GM12878 (cell line): ENCODE results near the gene CAPN2. TPM values are rescaled to one million over a fixed set of nuclear protein-coding genes. Genes with fewer than 3 reads are reported as not detected.

Experiments
- ATAC-seq: fragments of 200-7000 bp; cut with Tn5 transposase; 3 replicates; pipeline ENCODE4 v1.9.1; 2020; ENCODE audit warnings: mild to moderate bottlenecking, moderate library complexity
- BruUV-seq: library from RNA; stranded (reverse); fragments of 400-500 nt; replicated peaks from 2 replicates; lab custom pipeline; 2021; lab: Mats Ljungman, UMichigan
- CTCF ChIA-PET: fragments of 300-600 bp; sonication (Branson Sonifier 250); formaldehyde crosslinking; extraction: SDS; loops from one replicate; lab custom pipeline; 2021; ENCODE audit warnings: inconsistent platforms; lab: Yijun Ruan, JAX
- POLR2A ChIA-PET: fragments of 350-600 bp; formaldehyde crosslinking; extraction: SDS; loops from one replicate; lab custom pipeline; 2021; ENCODE audit warnings: inconsistent platforms; lab: Charles Lee
- RAD21 ChIA-PET: fragments of 300-600 bp; sonication (Branson Sonifier 250); formaldehyde crosslinking; loops from one replicate; lab custom pipeline; 2023; ENCODE audit warnings: antibody characterized with exemption; ENCODE audit not compliant: unreplicated experiment; lab: Charles Lee
- SMC1A ChIA-PET: fragments of 300-600 bp; sonication (Branson Sonifier 250); formaldehyde crosslinking; loops from one replicate; lab custom pipeline; 2023; ENCODE audit not compliant: unreplicated experiment, uncharacterized antibody; lab: Charles Lee
- DNase-seq: peaks from one replicate; pipeline ENCODE4 v3.0.0-alpha.2; 2011; ENCODE audit warnings: low read depth, low spot score
- FAIRE-seq: peaks from 3 replicates; lab custom pipeline; 2011; peaks lifted over from hg19 to GRCh38; lab: Jason Lieb, UNC
- H2AFZ ChIP-seq: 2 replicates; pipeline ENCODE4 v1.6.0; 2011; ENCODE audit warnings: low read depth, low read length, control low read depth; ENCODE audit not compliant: control insufficient read depth
- H3K27ac ChIP-seq: 2 replicates; pipeline ENCODE4 v1.5.1; 2011; ENCODE audit warnings: control low read depth; ENCODE audit not compliant: control insufficient read depth, insufficient read depth
- H3K27me3 ChIP-seq, 2 experiments: replicated peaks in 1 of 2; 2 replicates each; pipeline versions ENCODE4 v1.6.0 to v1.6.1; 2011; ENCODE audit warnings: low read length in 1 of 2; ENCODE audit not compliant: control insufficient read depth in 2 of 2, insufficient read depth in 2 of 2
- H3K36me3 ChIP-seq, 2 experiments: 2 replicates each; pipeline ENCODE4 v1.5.1; 2011; ENCODE audit warnings: low read length in 1 of 2; ENCODE audit not compliant: control insufficient read depth in 2 of 2, insufficient read depth in 2 of 2
- H3K4me1 ChIP-seq: 2 replicates; pipeline ENCODE4 v1.6.1; 2011; ENCODE audit warnings: mild to moderate bottlenecking, low read length, moderate library complexity, mixed read lengths; ENCODE audit not compliant: control insufficient read depth, insufficient read depth
- H3K4me2 ChIP-seq: 2 replicates; pipeline ENCODE4 v1.6.0; 2011; ENCODE audit warnings: control low read depth; ENCODE audit not compliant: control insufficient read depth, insufficient read depth
- H3K4me3 ChIP-seq: fragments of 200-600 bp; sonication (generic); 2 replicates; pipeline ENCODE4 v1.5.1; 2016
- H3K79me2 ChIP-seq: 2 replicates; pipeline ENCODE4 v1.6.0; 2011; ENCODE audit warnings: low read length; ENCODE audit not compliant: control insufficient read depth, insufficient read depth
- H3K9ac ChIP-seq: 2 replicates; pipeline ENCODE4 v1.8.0; 2011; ENCODE audit warnings: low read length, control low read depth, mixed read lengths; ENCODE audit not compliant: control insufficient read depth, insufficient read depth
- H3K9me3 ChIP-seq: replicated peaks from 3 replicates; pipeline ENCODE4 v1.5.1; 2011; ENCODE audit warnings: mild to moderate bottlenecking, low read length; ENCODE audit not compliant: control insufficient read depth, insufficient read depth
- H4K20me1 ChIP-seq: 2 replicates; pipeline ENCODE4 v1.6.0; 2011; ENCODE audit not compliant: control insufficient read depth, insufficient read depth
- BHLHE40 ChIP-seq, 2 experiments: fragments of 450-650 bp in 1 of 2; IDR thresholded peaks; 2 replicates each; pipeline ENCODE4 v1.6.1; 2011 to 2017; ENCODE audit warnings: low read depth in 2 of 2, borderline replicate concordance in 1 of 2, improper control_type of control experiment in 1 of 2, low read length in 1 of 2, mild to moderate bottlenecking in 1 of 2
- CEBPB ChIP-seq, 2 experiments: fragments of 150-350 bp in 1 of 2; IDR thresholded peaks; 2 replicates each; pipeline ENCODE4 v1.6.1; 2012 to 2014; ENCODE audit warnings: low read depth in 2 of 2, low read length in 2 of 2, borderline replicate concordance in 1 of 2, inconsistent platforms in 1 of 2
- EP300 ChIP-seq, 2 experiments: fragments of 150-350 bp in 1 of 2; IDR thresholded peaks; 2 replicates each; pipeline ENCODE4 v1.6.1; 2011 to 2012; ENCODE audit warnings: low read depth in 2 of 2, low read length in 2 of 2, borderline replicate concordance in 1 of 2, improper control_type of control experiment in 1 of 2, inconsistent platforms in 1 of 2; ENCODE audit not compliant: control insufficient read depth in 1 of 2
- FOXM1 ChIP-seq: IDR thresholded peaks from 2 replicates; pipeline ENCODE4 v1.6.1; 2012; ENCODE audit warnings: low read depth, mild to moderate bottlenecking, inconsistent platforms, low read length, moderate library complexity
- HDAC2 ChIP-seq: fragments of 200-600 bp; sonication (generic); IDR thresholded peaks from 2 replicates; pipeline ENCODE4 v1.6.1; 2017
- IRF5 ChIP-seq: fragments of 450-650 bp; IDR thresholded peaks from 2 replicates; pipeline ENCODE4 v1.6.1; 2017; ENCODE audit warnings: borderline replicate concordance
- LARP7 ChIP-seq: fragments of 450-650 bp; IDR thresholded peaks from 2 replicates; pipeline ENCODE4 v1.6.1; 2017; ENCODE audit warnings: mild to moderate bottlenecking
- PAX8 ChIP-seq: fragments of 450-650 bp; IDR thresholded peaks from 2 replicates; pipeline ENCODE4 v1.6.1; 2017; ENCODE audit warnings: mild to moderate bottlenecking, moderate library complexity
- RAD51 ChIP-seq: fragments of 450-650 bp; IDR thresholded peaks from 2 replicates; pipeline ENCODE4 v1.6.1; 2016; ENCODE audit warnings: moderate library complexity, mild to moderate bottlenecking, inconsistent platforms
- RBBP5 ChIP-seq: fragments of 200-600 bp; sonication (generic); conservative IDR thresholded peaks from 2 replicates; pipeline ENCODE4 v1.6.1; 2016
- SUPT20H ChIP-seq: IDR thresholded peaks from 2 replicates; pipeline ENCODE4 v1.6.1; 2011; ENCODE audit warnings: low read depth, mild to moderate bottlenecking, low read length, moderate library complexity, borderline replicate concordance; ENCODE audit not compliant: control insufficient read depth
- TCF7 ChIP-seq: IDR thresholded peaks from 2 replicates; pipeline ENCODE4 v1.6.1; 2014; ENCODE audit warnings: antibody characterized with exemption, borderline replicate concordance
- USF2 ChIP-seq: IDR thresholded peaks from 2 replicates; pipeline ENCODE4 v1.6.1; 2011; ENCODE audit warnings: low read depth, low read length, improper control_type of control experiment, borderline replicate concordance
- ZNF24 ChIP-seq: fragments of 450-650 bp; IDR thresholded peaks from 2 replicates; pipeline ENCODE4 v1.6.1; 2017; ENCODE audit warnings: antibody characterized with exemption, mild to moderate bottlenecking
- WGBS: methylation state at CpG from one replicate; pipeline ENCODE4 v1.1.6; 2016; ENCODE audit warnings: low lambda C conversion rate; ENCODE audit not compliant: insufficient replicate concordance, insufficient coverage; ENCODE audit errors: missing lambda C conversion rate; 5-methylcytosine and 5-hydroxymethylcytosine counted together
- in situ Hi-C: fragments of 300-500 bp; cut with MboI; formaldehyde crosslinking; loops from 9 replicates; pipeline ENCODE4 v1.14.3; 2018; ENCODE audit warnings: mixed read lengths
- intact Hi-C: fragments of 100-400 bp; cut with micrococcal nuclease; formaldehyde crosslinking; loops from one replicate; pipeline ENCODE4 v1.14.2; 2022; ENCODE audit not compliant: unreplicated experiment
- polyA plus RNA-seq, 11 experiments: library from polyadenylated mRNA; depleted of rRNA in 4 of 11; unstranded in 6 of 11; stranded (reverse) in 5 of 11; fragments of >200 nt; fragmentation: Nextera tagmentation in 4 of 11; fragmentation: Illumina TruSeq in 1 of 11; extraction: Ambion mirVana in 4 of 11; extraction: Trizol in 1 of 11; gene quantifications; 1 replicate in 1 of 11; 2 replicates in 10 of 11; pipeline versions ENCODE4 v1.2.1 to v1.2.3, GENCODE V29; 2011 to 2016; ENCODE audit warnings: inconsistent platforms in 2 of 11, missing spikeins in 2 of 11, low read depth in 1 of 11
- total RNA-seq, 4 experiments: library from RNA; depleted of rRNA in 3 of 4; stranded (reverse); fragments of >200 nt in 3 of 4; fragmentation: Illumina TruSeq in 1 of 4; extraction: Trizol in 1 of 4; gene quantifications; 2 replicates each; pipeline versions ENCODE4 v1.2.1 to v1.2.3, GENCODE V29; 2013 to 2021
- TF ChIP-seq, protein P1 (sequence below): IDR thresholded peaks from 2 replicates; pipeline ENCODE4 v1.6.1; 2012; ENCODE audit warnings: mild to moderate bottlenecking, low read depth, low read length
- TF ChIP-seq, protein P2 (sequence below): IDR thresholded peaks from 2 replicates; pipeline ENCODE4 v1.6.1; 2012; ENCODE audit warnings: low read depth, low read length, improper control_type of control experiment

The CAPN2 gene
- total and polyA plus RNA-seq, 10 of the 15 experiments (the other 5 are each of a cell fraction or from before 2014, with no cell fraction given) = 6.0 to 21.4 (median 16.6) TPM

DNA sequence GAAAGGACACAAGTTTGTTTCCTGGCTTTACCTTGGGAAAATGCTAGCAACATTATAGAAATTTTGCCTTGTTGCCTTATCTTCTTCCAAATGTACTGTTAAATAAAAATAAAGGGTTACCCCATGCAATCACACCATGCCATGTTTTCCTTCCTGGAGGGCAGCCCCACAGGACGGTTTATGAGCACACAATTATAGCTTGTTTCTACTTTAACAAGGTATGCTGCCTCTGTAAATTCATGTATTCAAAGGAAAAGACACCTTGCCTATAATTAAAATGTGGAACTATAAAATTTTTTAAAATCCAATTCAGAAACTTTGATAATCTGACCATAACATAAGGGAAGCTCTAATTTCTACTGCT lies 63.4 kb downstream of the CAPN2 start:
- H3K4me2 ChIP-seq = no peak overlapping the region
- H3K4me3 ChIP-seq = no peak overlapping the region
- no TSS peak for BruUV-seq
- FAIRE-seq (no peak), ATAC-seq (no peak), DNase-seq (no peak)
- peaks cover 11% of the 10 kb centered on the region for H3K4me1 ChIP-seq
- no peak for TF ChIP-seq HDAC2
- TF ChIP-seq PAX8 = no peak
- TF ChIP-seq LARP7 = no peak
- no peak for TF ChIP-seq SUPT20H
- no peak for TF ChIP-seq ZNF24
- no peak for TF ChIP-seq CEBPB (IDR thresholded peaks at IDR 0.05; ENCODE audit: borderline replicate concordance in 1 of 2, low read depth in 2 of 2, low read length in 2 of 2)
- TF ChIP-seq TCF7 = no peak
- no peak for TF ChIP-seq USF2
- TF ChIP-seq, protein P1, sequence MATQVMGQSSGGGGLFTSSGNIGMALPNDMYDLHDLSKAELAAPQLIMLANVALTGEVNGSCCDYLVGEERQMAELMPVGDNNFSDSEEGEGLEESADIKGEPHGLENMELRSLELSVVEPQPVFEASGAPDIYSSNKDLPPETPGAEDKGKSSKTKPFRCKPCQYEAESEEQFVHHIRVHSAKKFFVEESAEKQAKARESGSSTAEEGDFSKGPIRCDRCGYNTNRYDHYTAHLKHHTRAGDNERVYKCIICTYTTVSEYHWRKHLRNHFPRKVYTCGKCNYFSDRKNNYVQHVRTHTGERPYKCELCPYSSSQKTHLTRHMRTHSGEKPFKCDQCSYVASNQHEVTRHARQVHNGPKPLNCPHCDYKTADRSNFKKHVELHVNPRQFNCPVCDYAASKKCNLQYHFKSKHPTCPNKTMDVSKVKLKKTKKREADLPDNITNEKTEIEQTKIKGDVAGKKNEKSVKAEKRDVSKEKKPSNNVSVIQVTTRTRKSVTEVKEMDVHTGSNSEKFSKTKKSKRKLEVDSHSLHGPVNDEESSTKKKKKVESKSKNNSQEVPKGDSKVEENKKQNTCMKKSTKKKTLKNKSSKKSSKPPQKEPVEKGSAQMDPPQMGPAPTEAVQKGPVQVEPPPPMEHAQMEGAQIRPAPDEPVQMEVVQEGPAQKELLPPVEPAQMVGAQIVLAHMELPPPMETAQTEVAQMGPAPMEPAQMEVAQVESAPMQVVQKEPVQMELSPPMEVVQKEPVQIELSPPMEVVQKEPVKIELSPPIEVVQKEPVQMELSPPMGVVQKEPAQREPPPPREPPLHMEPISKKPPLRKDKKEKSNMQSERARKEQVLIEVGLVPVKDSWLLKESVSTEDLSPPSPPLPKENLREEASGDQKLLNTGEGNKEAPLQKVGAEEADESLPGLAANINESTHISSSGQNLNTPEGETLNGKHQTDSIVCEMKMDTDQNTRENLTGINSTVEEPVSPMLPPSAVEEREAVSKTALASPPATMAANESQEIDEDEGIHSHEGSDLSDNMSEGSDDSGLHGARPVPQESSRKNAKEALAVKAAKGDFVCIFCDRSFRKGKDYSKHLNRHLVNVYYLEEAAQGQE = no peak
- no peak for TF ChIP-seq RAD51
- TF ChIP-seq RBBP5 = no peak
- no peak for TF ChIP-seq IRF5
- TF ChIP-seq FOXM1 = no peak
- no peak for TF ChIP-seq EP300 (IDR thresholded peaks at IDR 0.05; ENCODE audit: borderline replicate concordance in 1 of 2, control insufficient read depth in 1 of 2, low read depth in 2 of 2, low read length in 2 of 2)
- no peak for TF ChIP-seq BHLHE40 (IDR thresholded peaks at IDR 0.05; ENCODE audit: borderline replicate concordance in 1 of 2, low read depth in 2 of 2, low read length in 1 of 2)
- TF ChIP-seq, protein P2, sequence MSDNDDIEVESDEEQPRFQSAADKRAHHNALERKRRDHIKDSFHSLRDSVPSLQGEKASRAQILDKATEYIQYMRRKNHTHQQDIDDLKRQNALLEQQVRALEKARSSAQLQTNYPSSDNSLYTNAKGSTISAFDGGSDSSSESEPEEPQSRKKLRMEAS = no peak
- in situ Hi-C loops = no loop called here
- H3K9ac ChIP-seq = no peak overlapping the region
- ChIA-PET CTCF (interaction anchor here (1.0 to 2.2 kb wide), 2 partner anchors 26 to 27 kb away, joined by 3 to 8 read pairs; no protein-coding TSS in a partner anchor), RAD21 (no interaction called here), POLR2A (no interaction called here), SMC1A (interaction anchor here (1.7 kb wide), 1 partner anchor 23 kb away, joined by 4 read pairs; no protein-coding TSS in a partner anchor)
- no peaks in the 10 kb centered on the region for H3K79me2 ChIP-seq
- no peak overlapping the region for H3K27ac ChIP-seq
- 93% methylated on average over 1 of the region's 1 CpG for WGBS
- no peak overlapping the region for H2AFZ ChIP-seq
- no peaks in the 10 kb centered on the region for H3K9me3 ChIP-seq
- no peaks in the 10 kb centered on the region; a peak in 2 of 4 replicates for H3K36me3 ChIP-seq
- no peaks in the 10 kb centered on the region for H3K27me3 ChIP-seq
- intact Hi-C loops = no loop called here
- H4K20me1 ChIP-seq = no peaks in the 10 kb centered on the region
